CD4-positive, alpha-beta T cell (primary cell): Measurements from ENCODE around the gene TXNRD3. TPM values are rescaled to one million over a fixed set of nuclear protein-coding genes. Genes with fewer than 3 reads are reported as not detected.

Experiments used
- ATAC-seq: fragments of 200-7000 bp; cut with Tn5 transposase; one replicate; pipeline ENCODE4 v1.10.0; 2022; ENCODE audit warnings: mild to moderate bottlenecking; ENCODE audit not compliant: poor library complexity
- CTCF ChIA-PET: fragments of 350-600 bp; sonication (Branson Sonifier 250); formaldehyde crosslinking; loops from one replicate; lab custom pipeline; 2021; ENCODE audit warnings: antibody characterized with exemption, inconsistent platforms; lab: Charles Lee
- POLR2A ChIA-PET: fragments of 350-600 bp; sonication (Branson Sonifier 250); formaldehyde crosslinking; loops from one replicate; lab custom pipeline; 2021; ENCODE audit warnings: antibody characterized with exemption, inconsistent platforms; lab: Charles Lee
- DNase-seq, 14 experiments: peaks; one replicate each; pipeline ENCODE4 v3.0.0-alpha.2; 2013 to 2020; ENCODE audit warnings: mixed read lengths in 2 of 14
- H3K27ac ChIP-seq, 2 donors: one replicate each; pipeline versions ENCODE4 v1.5.1 to v1.7.0; 2013; ENCODE audit warnings: low read length in 2 of 2, low read depth in 1 of 2, mild to moderate bottlenecking in 1 of 2
- H3K27me3 ChIP-seq, 2 experiments: 1 replicate in 1 of 2; 2 replicates in 1 of 2; pipeline versions ENCODE4 v1.6.1 to v1.7.0; 2013; ENCODE audit warnings: low read length in 2 of 2, control low read depth in 1 of 2, mild to moderate bottlenecking in 1 of 2, moderate library complexity in 1 of 2; ENCODE audit not compliant: insufficient read depth in 2 of 2, control insufficient read depth in 1 of 2
- H3K36me3 ChIP-seq: one replicate; pipeline ENCODE4 v1.6.1; 2013; ENCODE audit warnings: low read length, control low read depth; ENCODE audit not compliant: insufficient read depth
- H3K4me1 ChIP-seq: one replicate; pipeline ENCODE4 v1.6.1; 2013; ENCODE audit warnings: low read length, control low read depth; ENCODE audit not compliant: insufficient read depth
- H3K4me3 ChIP-seq: one replicate; pipeline ENCODE4 v1.5.1; 2013; ENCODE audit warnings: mild to moderate bottlenecking, low read length, moderate library complexity
- H3K9me3 ChIP-seq, 2 experiments: 1 replicate in 1 of 2; 2 replicates in 1 of 2; pipeline versions ENCODE4 v1.6.1 to v1.7.0; 2013; ENCODE audit warnings: low read length in 2 of 2, mild to moderate bottlenecking in 2 of 2, control low read depth in 1 of 2, moderate library complexity in 1 of 2; ENCODE audit not compliant: control insufficient read depth in 1 of 2, insufficient read depth in 1 of 2
- H3K27ac Mint-ChIP-seq: one replicate; pipeline ENCODE4 v1.8.0; 2020; ENCODE audit warnings: mixed read lengths
- H3K27me3 Mint-ChIP-seq: one replicate; pipeline ENCODE4 v1.8.0; 2021; ENCODE audit warnings: mixed read lengths
- H3K36me3 Mint-ChIP-seq: one replicate; pipeline ENCODE4 v1.8.0; 2021; ENCODE audit warnings: low read depth, mixed read lengths
- H3K4me1 Mint-ChIP-seq: one replicate; pipeline ENCODE4 v1.8.0; 2021; ENCODE audit warnings: low read depth, mixed read lengths
- H3K4me3 Mint-ChIP-seq: one replicate; pipeline ENCODE4 v1.8.0; 2020; ENCODE audit warnings: mild to moderate bottlenecking, mixed read lengths
- H3K9me3 Mint-ChIP-seq: one replicate; pipeline ENCODE4 v1.8.0; 2020; ENCODE audit warnings: mixed read lengths
- CTCF ChIP-seq: fragments of 200-600 bp; IDR thresholded peaks from one replicate; pipeline ENCODE4 v1.8.0; 2022; ENCODE audit warnings: antibody characterized with exemption, mild to moderate bottlenecking
- intact Hi-C, 2 experiments: fragments of 100-400 bp; cut with DNase I in 1 of 2; cut with micrococcal nuclease in 1 of 2; formaldehyde crosslinking; loops; one replicate each; pipeline versions ENCODE4 v1.15.1 to v1.9.0; 2023 to 2025; cut with DNase I, micrococcal nuclease
- total RNA-seq, 174 experiments: library from RNA in 2 of 174; stranded (reverse) in 2 of 174; gene quantifications; one replicate each; pipeline ENCODE4 v1.2.3 and lab custom pipeline; 2021 to 2026

Gene TXNRD3
- total RNA-seq, 2 experiments from 2014 or later: 1.0 to 1.5 TPM

GRCh38 chr3:126612479-126613205 is 42.3 kb downstream of the TXNRD3 start:
- H3K4me3 ChIP-seq: no peak overlapping the region
- ATAC-seq (no peak), DNase-seq (peak in 1 of 14 experiments; percentile 12)
- H3K27me3 Mint-ChIP-seq: no peaks in the 10 kb centered on the region
- intact Hi-C loops: no loop called here
- CTCF ChIA-PET: no interaction called here
- H3K4me1 ChIP-seq: no peaks in the 10 kb centered on the region
- no peaks in the 10 kb centered on the region for H3K9me3 ChIP-seq
- H3K36me3 ChIP-seq: no peaks in the 10 kb centered on the region
- no peak for TF ChIP-seq CTCF
- no peak overlapping the region for H3K27ac ChIP-seq
- peak overlapping the region; percentile 69 for H3K27ac Mint-ChIP-seq
- H3K27me3 ChIP-seq: no peaks in the 10 kb centered on the region
- H3K36me3 Mint-ChIP-seq: peaks cover 35% of the 10 kb centered on the region
- peaks cover 18% of the 10 kb centered on the region for H3K4me1 Mint-ChIP-seq
- H3K9me3 Mint-ChIP-seq: no peaks in the 10 kb centered on the region
- POLR2A ChIA-PET: no interaction called here
- no peak overlapping the region for H3K4me3 Mint-ChIP-seq

GRCh38 chr3:126609909-126610308 is 45.0 kb downstream of the TXNRD3 start:
- Histone ChIP-seq H3K27me3 (no peaks in the 10 kb centered on the region), H3K36me3 (no peaks in the 10 kb centered on the region), H3K4me1 (no peaks in the 10 kb centered on the region), H3K27ac (no peak overlapping the region), H3K9me3 (no peaks in the 10 kb centered on the region), H3K4me3 (no peak overlapping the region)
- Mint-ChIP-seq H3K9me3 (no peaks in the 10 kb centered on the region), H3K36me3 (peaks cover 30% of the 10 kb centered on the region), H3K4me3 (no peak overlapping the region), H3K27me3 (no peaks in the 10 kb centered on the region), H3K4me1 (peaks cover 18% of the 10 kb centered on the region), H3K27ac (no peak overlapping the region)
- intact Hi-C loops: no loop called here
- ATAC-seq (no peak), DNase-seq (no peak)
- CTCF ChIA-PET: no interaction called here
- TF ChIP-seq CTCF: no peak
- POLR2A ChIA-PET: no interaction called here

GRCh38 chr3:126607214-126607908 is 47.6 kb downstream of the TXNRD3 start:
- H3K27me3 ChIP-seq: no peaks in the 10 kb centered on the region
- no peaks in the 10 kb centered on the region for H3K9me3 ChIP-seq
- no peak for TF ChIP-seq CTCF
- Mint-ChIP-seq H3K27ac (no peak overlapping the region), H3K36me3 (peaks cover 28% of the 10 kb centered on the region), H3K4me3 (no peak overlapping the region), H3K9me3 (no peaks in the 10 kb centered on the region), H3K4me1 (peaks cover 3% of the 10 kb centered on the region), H3K27me3 (no peaks in the 10 kb centered on the region)
- ChIA-PET CTCF (no interaction called here), POLR2A (no interaction called here)
- ATAC-seq (no peak), DNase-seq (peak in 2 of 14 experiments; percentile 3 to 49)
- H3K36me3 ChIP-seq: no peaks in the 10 kb centered on the region
- intact Hi-C loops: no loop called here
- no peak overlapping the region for H3K27ac ChIP-seq
- H3K4me3 ChIP-seq: no peak overlapping the region
- H3K4me1 ChIP-seq: no peaks in the 10 kb centered on the region
